Testis (tissue), 2 donors: Measurements from ENCODE around the gene SPIRE1.

ENCODE experiments used
- CTCF ChIP-seq, 3 experiments: fragments of 450-650 bp in 2 of 3; fragments of 200-600 bp in 1 of 3; sonication (generic) in 1 of 3; IDR thresholded peaks; one replicate each; pipeline ENCODE4 v1.5.1; 2016 to 2019; ENCODE audit warnings: antibody characterized with exemption in 3 of 3, mild to moderate bottlenecking in 2 of 3, moderate library complexity in 1 of 3
- POLR2A ChIP-seq: fragments of 450-650 bp; IDR thresholded peaks from one replicate; pipeline ENCODE4 v1.6.1; 2017; ENCODE audit warnings: antibody characterized with exemption, mild to moderate bottlenecking, moderate library complexity

GRCh38 chr18:12479536-12479935 lies 178.4 kb downstream of the SPIRE1 start:
- TF ChIP-seq CTCF (IDR thresholded peaks at IDR 0.05): no peak
- no peak for TF ChIP-seq POLR2A
